ENCODE data around the gene WDHD1. TPM values are rescaled to one million over a fixed set of nuclear protein-coding genes. Genes with fewer than 3 reads are reported as not detected.

WDHD1 gene
- total and polyA plus RNA-seq, 2 of the 8 experiments (the other 6 are each of a cell fraction or from before 2014, with no cell fraction given): 17.8 to 87.9 TPM

- TF ChIP-seq CHD7 (IDR thresholded peaks at IDR 0.05; ENCODE audit: insufficient replicate concordance, low read length) (no peak), BRCA1 (IDR thresholded peaks at IDR 0.05; ENCODE audit: low read depth, low read length) (no peak), TCF12 (IDR thresholded peaks at IDR 0.05; ENCODE audit: low read depth, low read length) (peak; percentile 91; the same call in 1 of the 2 replicates), GTF2F1 (IDR thresholded peaks at IDR 0.05; ENCODE audit: borderline replicate concordance, low read depth, low read length) (no peak; the same call in 1 of the 2 replicates), RFX5 (IDR thresholded peaks at IDR 0.05; ENCODE audit: borderline replicate concordance, low read depth, low read length) (no peak), SRF (IDR thresholded peaks at IDR 0.05; ENCODE audit: low read depth, low read length) (0 out of 2 replicates have a peak, but pooled peaks have one; percentile 15), TBP (IDR thresholded peaks at IDR 0.05; ENCODE audit: low read depth, low read length) (peak; percentile 82), RAD21 (IDR thresholded peaks at IDR 0.05 in 1 of 2, conservative IDR thresholded peaks at IDR 0.05 in 1 of 2; ENCODE audit: low read depth in 2 of 2, low read length in 2 of 2) (peak; percentile 58 to 62), SIX5 (IDR thresholded peaks at IDR 0.05; ENCODE audit: low read depth, low read length) (no peak)
Observed at GRCh38 chr14:55051423-55052268, 24.7 kb upstream of the WDHD1 start, which contains the start of gene MAPK1IP1L (continued).

All from H1 (cell line).